Small intestine (tissue), 7 donors: ENCODE data around the gene TRIO. TPM values are rescaled to one million over a fixed set of nuclear protein-coding genes. Genes with fewer than 3 reads are reported as not detected.

ENCODE experiments used
- DNase-seq, 2 donors: peaks; one replicate each; pipeline versions ENCODE4 v3.0.0 to v3.0.0-alpha.2; 2013
- FAIRE-seq: peaks from 2 replicates; lab custom pipeline; 2012; peaks lifted over from hg19 to GRCh38; lab: Jason Lieb, UNC
- H3K27ac ChIP-seq, 3 donors: one replicate each; pipeline ENCODE4 v1.5.1; 2013; ENCODE audit warnings: low read length in 2 of 3, mild to moderate bottlenecking in 2 of 3, control low read depth in 1 of 3, inconsistent platforms in 1 of 3, low read depth in 1 of 3, moderate library complexity in 1 of 3
- H3K27me3 ChIP-seq, 3 donors: one replicate each; pipeline ENCODE4 v1.6.1; 2013; ENCODE audit warnings: low read length in 3 of 3, inconsistent platforms in 1 of 3; ENCODE audit not compliant: control insufficient read depth in 3 of 3, insufficient read depth in 3 of 3
- H3K36me3 ChIP-seq, 3 donors: one replicate each; pipeline ENCODE4 v1.6.1; 2013; ENCODE audit warnings: low read length in 3 of 3, inconsistent platforms in 1 of 3, low read depth in 1 of 3, mild to moderate bottlenecking in 1 of 3, moderate library complexity in 1 of 3; ENCODE audit not compliant: control insufficient read depth in 3 of 3, insufficient read depth in 2 of 3
- H3K4me1 ChIP-seq, 3 donors: one replicate each; pipeline ENCODE4 v1.6.1; 2013; ENCODE audit warnings: low read length in 2 of 3, inconsistent platforms in 1 of 3, low read depth in 1 of 3, mild to moderate bottlenecking in 1 of 3, moderate library complexity in 1 of 3; ENCODE audit not compliant: control insufficient read depth in 3 of 3, insufficient read depth in 2 of 3
- H3K4me3 ChIP-seq, 3 donors: one replicate each; pipeline ENCODE4 v1.5.1; 2013; ENCODE audit warnings: low read length in 3 of 3, control low read depth in 1 of 3, inconsistent platforms in 1 of 3, low read depth in 1 of 3, mild to moderate bottlenecking in 1 of 3, moderate library complexity in 1 of 3
- H3K9me3 ChIP-seq, 2 donors: one replicate each; pipeline ENCODE4 v1.6.1; 2013; ENCODE audit warnings: low read depth in 1 of 2, low read length in 1 of 2; ENCODE audit not compliant: control insufficient read depth in 2 of 2, insufficient read depth in 1 of 2
- WGBS, 3 donors: extraction: QIAGEN DNeasy Blood & Tissue Kit; methylation state at CpG; one replicate each; pipeline ENCODE4 v1.1.7; 2013; 5-methylcytosine and 5-hydroxymethylcytosine counted together
- polyA plus RNA-seq, 4 donors: library from polyadenylated mRNA; stranded (reverse) in 3 of 4; unstranded in 1 of 4; fragments of 200-250 nt in 3 of 4; fragments of 120-200 nt in 1 of 4; gene quantifications; one replicate each; pipeline versions ENCODE4 v1.2.1 to v1.2.3, GENCODE V29; 2013
- donor health status: healthy with polysubstance abuse.
- donor health status: control.
- donor health status: control.
- donor health status: Bipolar disorder and iron deficiency.
- donor health status: healthy.

TRIO gene
- polyA plus RNA-seq, 4 donors = 13.2 to 50.8 (median 23.3) TPM

GRCh38 chr5:14168793-14169262, 25.7 kb downstream of the TRIO start:
- no peak overlapping the region for H3K27ac ChIP-seq

GRCh38 chr5:14171046-14171445, 27.9 kb downstream of the TRIO start:
- no peak for DNase-seq
- no peak overlapping the region for H3K27ac ChIP-seq
- H3K36me3 ChIP-seq = no peaks in the 10 kb centered on the region
- H3K9me3 ChIP-seq = no peaks in the 10 kb centered on the region
- FAIRE-seq = no peak
- 68 to 86% (median 76%) methylated on average over 4 of the region's 4 CpGs for WGBS, 3 donors
- H3K27me3 ChIP-seq = no peaks in the 10 kb centered on the region
- no peak overlapping the region for H3K4me3 ChIP-seq
- peaks cover 2 to 21% (median 9%) of the 10 kb centered on the region in 3 donors for H3K4me1 ChIP-seq

More at GRCh38 chr5:14168793-14169262, 25.7 kb downstream of the TRIO start:
- Histone ChIP-seq H3K36me3 (peaks cover 0 to 2% (median 0%) of the 10 kb centered on the region in 3 donors), H3K4me3 (no peak overlapping the region), H3K9me3 (peaks cover 0 to 7% of the 10 kb centered on the region in 2 donors), H3K27me3 (no peaks in the 10 kb centered on the region), H3K4me1 (peaks cover 2 to 19% (median 14%) of the 10 kb centered on the region in 3 donors)
- no peak for DNase-seq
- 69 to 71% (median 69%) methylated on average over 7 of the region's 7 CpGs for WGBS, 3 donors
- FAIRE-seq = no peak

GRCh38 chr5:14171621-14172020, 28.5 kb downstream of the TRIO start:
- FAIRE-seq (no peak), DNase-seq (no peak)
- H3K27me3 ChIP-seq = no peaks in the 10 kb centered on the region
- no peaks in the 10 kb centered on the region for H3K36me3 ChIP-seq
- no peak overlapping the region for H3K27ac ChIP-seq
- no peaks in the 10 kb centered on the region for H3K9me3 ChIP-seq
- peaks cover 2 to 21% (median 9%) of the 10 kb centered on the region in 3 donors for H3K4me1 ChIP-seq
- 32 to 37% (median 35%) methylated on average over 3 of the region's 3 CpGs for WGBS, 3 donors
- H3K4me3 ChIP-seq = no peak overlapping the region

GRCh38 chr5:14172149-14172795, 29.1 kb downstream of the TRIO start:
- FAIRE-seq (no peak), DNase-seq (no peak)
- H3K27me3 ChIP-seq = no peaks in the 10 kb centered on the region
- WGBS, 3 donors = 76 to 88% (median 80%) methylated on average over 5 of the region's 5 CpGs
- no peaks in the 10 kb centered on the region for H3K9me3 ChIP-seq
- no peaks in the 10 kb centered on the region for H3K36me3 ChIP-seq
- no peak overlapping the region for H3K4me3 ChIP-seq
- H3K4me1 ChIP-seq = peaks cover 2 to 21% (median 9%) of the 10 kb centered on the region in 3 donors
- peak overlapping the region in 1 of 3 donors; percentile 17 for H3K27ac ChIP-seq

GRCh38 chr5:14173377-14174229, 30.5 kb downstream of the TRIO start:
- peaks cover 0 to 16% (median 9%) of the 10 kb centered on the region in 3 donors for H3K4me1 ChIP-seq
- no peak for FAIRE-seq

GRCh38 chr5:14174230-14174636, 31.1 kb downstream of the TRIO start:
- WGBS, 3 donors = 42 to 57% (median 50%) methylated on average over 8 of the region's 8 CpGs
- peaks cover 0 to 21% (median 9%) of the 10 kb centered on the region in 3 donors for H3K4me1 ChIP-seq
- DNase-seq (peak in 1 of 2 donors; percentile 42), FAIRE-seq (no peak)
- H3K9me3 ChIP-seq = no peaks in the 10 kb centered on the region
- no peaks in the 10 kb centered on the region for H3K27me3 ChIP-seq
- H3K27ac ChIP-seq = peak overlapping the region in 1 of 3 donors; percentile 33
- H3K4me3 ChIP-seq = no peak overlapping the region
- H3K36me3 ChIP-seq = no peaks in the 10 kb centered on the region

More at GRCh38 chr5:14173377-14174229, 30.5 kb downstream of the TRIO start:
- peak overlapping the region in 1 of 3 donors; percentile 33 for H3K27ac ChIP-seq
- DNase-seq = no peak
- H3K4me3 ChIP-seq = no peak overlapping the region
- no peaks in the 10 kb centered on the region for H3K9me3 ChIP-seq
- H3K36me3 ChIP-seq = no peaks in the 10 kb centered on the region
- 71 to 81% (median 75%) methylated on average over 15 of the region's 15 CpGs for WGBS, 3 donors
- no peaks in the 10 kb centered on the region for H3K27me3 ChIP-seq

GRCh38 chr5:14175381-14175780, 32.2 kb downstream of the TRIO start:
- Histone ChIP-seq H3K27ac (no peak overlapping the region), H3K9me3 (no peaks in the 10 kb centered on the region), H3K4me1 (peaks cover 0 to 23% (median 13%) of the 10 kb centered on the region in 3 donors), H3K4me3 (no peak overlapping the region), H3K36me3 (no peaks in the 10 kb centered on the region), H3K27me3 (no peaks in the 10 kb centered on the region)
- DNase-seq (no peak), FAIRE-seq (no peak)
- WGBS, 3 donors = 81 to 86% (median 85%) methylated on average over 1 of the region's 1 CpG

- H3K9me3 ChIP-seq = no peaks in the 10 kb centered on the region
- 42 to 60% (median 54%) methylated on average over 2 of the region's 2 CpGs for WGBS, 3 donors
- H3K36me3 ChIP-seq = no peaks in the 10 kb centered on the region
- no peaks in the 10 kb centered on the region for H3K27me3 ChIP-seq
- FAIRE-seq = no peak
- H3K27ac ChIP-seq = no peak overlapping the region
- peaks cover 0 to 20% (median 13%) of the 10 kb centered on the region in 3 donors for H3K4me1 ChIP-seq
- DNase-seq = peak in 1 of 2 donors; percentile 34
- no peak overlapping the region for H3K4me3 ChIP-seq
Measured at GRCh38 chr5:14176888-14177287, 33.7 kb downstream of the TRIO start.
